OCI-LY7 (cell line): Measurements from ENCODE around the gene GPR35. TPM values are rescaled to one million over a fixed set of nuclear protein-coding genes. Genes with fewer than 3 reads are reported as not detected.
A peak's percentile ranks its signal among the peaks of the same experiment; 100 is the strongest.

Source experiments
- BruUV-seq: library from RNA; stranded (reverse); fragments of 400-500 nt; replicated peaks from 2 replicates; lab custom pipeline; 2021; lab: Mats Ljungman, UMichigan
- CTCF ChIA-PET: fragments of 300-600 bp; sonication (Branson Sonifier 250); formaldehyde crosslinking; loops from one replicate; lab custom pipeline; 2022; ENCODE audit warnings: antibody characterized with exemption; ENCODE audit not compliant: unreplicated experiment; lab: Charles Lee
- POLR2A ChIA-PET: fragments of 300-600 bp; sonication (Branson Sonifier 250); formaldehyde crosslinking; loops from one replicate; lab custom pipeline; 2022; ENCODE audit warnings: antibody characterized with exemption; lab: Charles Lee
- DNase-seq: peaks from one replicate; pipeline ENCODE4 v3.0.0-alpha.2; 2015; ENCODE audit warnings: low spot score
- H2AFZ ChIP-seq: fragments of 200-600 bp; sonication (generic), shearing (Covaris generic); 2 replicates; pipeline ENCODE4 v1.6.1; 2014; ENCODE audit warnings: mild to moderate bottlenecking, antibody characterized with exemption, low read length, moderate library complexity
- H3K27ac ChIP-seq: fragments of 200-600 bp; sonication (generic); 2 replicates; pipeline ENCODE4 v1.5.1; 2014; ENCODE audit warnings: mixed run types, low read depth, mild to moderate bottlenecking, moderate library complexity, low read length, inconsistent platforms; ENCODE audit not compliant: poor library complexity, severe bottlenecking
- H3K36me3 ChIP-seq: fragments of 200-600 bp; sonication (generic); 2 replicates; pipeline ENCODE4 v1.6.1; 2014; ENCODE audit warnings: mild to moderate bottlenecking, antibody characterized with exemption, low read length, moderate library complexity, mixed read lengths; ENCODE audit not compliant: insufficient read depth
- H3K4me1 ChIP-seq: fragments of 200-600 bp; sonication (generic); 2 replicates; pipeline ENCODE4 v1.5.1; 2014; ENCODE audit warnings: mild to moderate bottlenecking, low read length; ENCODE audit not compliant: insufficient read depth, poor library complexity, severe bottlenecking
- H3K4me2 ChIP-seq: fragments of 200-600 bp; sonication (generic); 2 replicates; pipeline ENCODE4 v1.6.1; 2014; ENCODE audit warnings: mild to moderate bottlenecking, low read length
- H3K4me3 ChIP-seq: fragments of 200-600 bp; sonication (generic); 2 replicates; pipeline ENCODE4 v1.5.1; 2014; ENCODE audit warnings: mild to moderate bottlenecking, low read depth, low read length; ENCODE audit not compliant: poor library complexity, severe bottlenecking
- H3K79me2 ChIP-seq: fragments of 200-600 bp; sonication (generic); 2 replicates; pipeline ENCODE4 v1.6.1; 2016; ENCODE audit warnings: low read depth, mild to moderate bottlenecking, low read length, moderate library complexity, mixed read lengths; ENCODE audit not compliant: insufficient read depth
- H3K9me2 ChIP-seq: fragments of 200-600 bp; sonication (generic); 2 replicates; pipeline ENCODE4 v1.6.1; 2016; ENCODE audit warnings: mild to moderate bottlenecking, low read length, mixed read lengths; ENCODE audit not compliant: insufficient read depth
- H3K9me3 ChIP-seq: fragments of 200-600 bp; sonication (generic); 2 replicates; pipeline ENCODE4 v1.6.1; 2014; ENCODE audit warnings: mild to moderate bottlenecking, mixed run types, low read length, mixed read lengths
- H4K20me1 ChIP-seq: fragments of 200-600 bp; sonication (generic); 2 replicates; pipeline ENCODE4 v1.6.1; 2014; ENCODE audit warnings: mild to moderate bottlenecking, antibody characterized with exemption, low read length, moderate library complexity, mixed read lengths; ENCODE audit not compliant: insufficient read depth
- EZH2phosphoT487 ChIP-seq: fragments of 200-600 bp; sonication (generic); IDR thresholded peaks from 2 replicates; pipeline ENCODE4 v1.6.1; 2018; ENCODE audit warnings: low read depth, borderline replicate concordance, mild to moderate bottlenecking, mixed run types, antibody characterized with exemption, low read length, moderate library complexity, mixed read lengths
- intact Hi-C: fragments of 100-400 bp; cut with micrococcal nuclease; formaldehyde crosslinking; loops from one replicate; pipeline ENCODE4 v1.10.0; 2022; ENCODE audit not compliant: unreplicated experiment
- total RNA-seq, 2 experiments: library from RNA; depleted of rRNA in 1 of 2; stranded (reverse); fragments of >200 nt in 1 of 2; shearing (Covaris generic) in 1 of 2; gene quantifications; 2 replicates each; pipeline ENCODE4 v1.2.3, GENCODE V29; 2014 to 2022
- TF ChIP-seq, protein P1 (sequence below): fragments of 200-600 bp; sonication (generic); conservative IDR thresholded peaks from 2 replicates; pipeline ENCODE4 v1.5.1; 2014; ENCODE audit warnings: mild to moderate bottlenecking, antibody characterized with exemption, low read length, moderate library complexity, mixed read lengths

Gene GPR35
- total RNA-seq, 2 experiments from 2014 or later, result 0.88 to 2.4 TPM

DNA sequence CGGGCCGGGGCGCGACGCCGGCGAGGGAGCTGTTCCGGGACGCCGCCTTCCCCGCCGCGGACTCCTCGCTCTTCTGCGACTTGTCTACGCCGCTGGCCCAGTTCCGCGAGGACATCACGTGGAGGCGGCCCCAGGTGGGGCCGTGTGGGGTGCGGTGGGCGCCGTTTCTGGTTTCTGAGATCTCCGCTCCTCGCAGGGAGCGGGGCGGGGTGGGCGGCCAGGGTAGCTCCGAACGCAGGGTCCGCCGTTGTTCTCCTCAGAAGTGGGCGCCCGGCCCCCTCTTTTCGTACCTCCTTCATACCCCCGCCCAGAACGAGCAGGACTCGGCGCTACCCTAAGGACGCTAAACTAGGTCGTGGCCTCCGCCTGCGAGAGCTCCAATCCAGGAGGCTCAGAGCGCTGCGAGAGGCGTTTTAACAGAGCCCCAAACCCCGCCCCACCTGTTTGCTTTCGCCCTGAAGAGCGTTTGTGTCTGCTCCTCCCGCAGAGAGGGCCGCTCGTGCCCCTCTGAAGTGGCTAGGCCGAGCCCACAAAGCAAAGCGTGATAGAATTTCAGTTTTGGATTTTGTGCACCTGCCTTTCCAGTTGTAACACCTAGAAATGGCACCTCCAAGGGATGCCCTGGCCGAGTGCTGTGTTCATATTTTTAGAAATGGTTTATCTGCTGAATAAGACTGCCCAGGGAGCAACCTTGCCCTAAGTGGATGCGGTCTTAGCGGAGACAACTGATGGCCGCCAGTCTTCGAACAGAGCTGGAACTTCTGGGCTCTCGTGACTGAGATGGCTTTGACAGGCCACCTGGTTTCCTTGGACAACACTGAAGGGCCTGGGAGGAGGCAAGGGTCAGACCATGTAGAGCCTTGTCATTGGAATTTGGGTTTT, 38.1 kb upstream of the GPR35 start:
- H2AFZ ChIP-seq, result peak overlapping the region; percentile 20; the same call in 1 of the 2 replicates
- H3K4me2 ChIP-seq, result peak overlapping the region; percentile 94
- TF ChIP-seq, protein P1, sequence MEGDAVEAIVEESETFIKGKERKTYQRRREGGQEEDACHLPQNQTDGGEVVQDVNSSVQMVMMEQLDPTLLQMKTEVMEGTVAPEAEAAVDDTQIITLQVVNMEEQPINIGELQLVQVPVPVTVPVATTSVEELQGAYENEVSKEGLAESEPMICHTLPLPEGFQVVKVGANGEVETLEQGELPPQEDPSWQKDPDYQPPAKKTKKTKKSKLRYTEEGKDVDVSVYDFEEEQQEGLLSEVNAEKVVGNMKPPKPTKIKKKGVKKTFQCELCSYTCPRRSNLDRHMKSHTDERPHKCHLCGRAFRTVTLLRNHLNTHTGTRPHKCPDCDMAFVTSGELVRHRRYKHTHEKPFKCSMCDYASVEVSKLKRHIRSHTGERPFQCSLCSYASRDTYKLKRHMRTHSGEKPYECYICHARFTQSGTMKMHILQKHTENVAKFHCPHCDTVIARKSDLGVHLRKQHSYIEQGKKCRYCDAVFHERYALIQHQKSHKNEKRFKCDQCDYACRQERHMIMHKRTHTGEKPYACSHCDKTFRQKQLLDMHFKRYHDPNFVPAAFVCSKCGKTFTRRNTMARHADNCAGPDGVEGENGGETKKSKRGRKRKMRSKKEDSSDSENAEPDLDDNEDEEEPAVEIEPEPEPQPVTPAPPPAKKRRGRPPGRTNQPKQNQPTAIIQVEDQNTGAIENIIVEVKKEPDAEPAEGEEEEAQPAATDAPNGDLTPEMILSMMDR, result 0 out of 2 replicates have a peak, but pooled peaks have one; percentile 29
- no peak for TF ChIP-seq EZH2phosphoT487
- H3K36me3 ChIP-seq, result peaks cover 40% of the 10 kb centered on the region
- CTCF ChIA-PET, result interaction anchor here (2.3 kb wide), 1 partner anchor 21 kb away, joined by 13 read pairs; no protein-coding TSS in a partner anchor
- peaks cover 43% of the 10 kb centered on the region for H3K79me2 ChIP-seq
- POLR2A ChIA-PET, result interaction anchor here (0.7 to 4.4 kb wide), 7 partner anchors 9 to 36 kb away, joined by 3 to 59 read pairs (median 4); partner anchors contain the start of gene RNPEPL1
- H3K27ac ChIP-seq, result peak overlapping the region; percentile 98
- DNase-seq, result peak; percentile 64
- no peaks in the 10 kb centered on the region for H3K9me2 ChIP-seq
- peak overlapping the region; percentile 96 for H3K4me3 ChIP-seq
- intact Hi-C loops, result loop anchor here (2.0 to 10.0 kb wide), 3 partner anchors 34 to 1185 kb away; partner anchors contain the start of genes HDAC4, HDLBP and SEPTIN2
- peaks cover 43% of the 10 kb centered on the region for H3K4me1 ChIP-seq
- H3K9me3 ChIP-seq, result no peaks in the 10 kb centered on the region
- no TSS peak for BruUV-seq
- peaks cover 10% of the 10 kb centered on the region; the same call in 1 of the 2 replicates for H4K20me1 ChIP-seq

DNA sequence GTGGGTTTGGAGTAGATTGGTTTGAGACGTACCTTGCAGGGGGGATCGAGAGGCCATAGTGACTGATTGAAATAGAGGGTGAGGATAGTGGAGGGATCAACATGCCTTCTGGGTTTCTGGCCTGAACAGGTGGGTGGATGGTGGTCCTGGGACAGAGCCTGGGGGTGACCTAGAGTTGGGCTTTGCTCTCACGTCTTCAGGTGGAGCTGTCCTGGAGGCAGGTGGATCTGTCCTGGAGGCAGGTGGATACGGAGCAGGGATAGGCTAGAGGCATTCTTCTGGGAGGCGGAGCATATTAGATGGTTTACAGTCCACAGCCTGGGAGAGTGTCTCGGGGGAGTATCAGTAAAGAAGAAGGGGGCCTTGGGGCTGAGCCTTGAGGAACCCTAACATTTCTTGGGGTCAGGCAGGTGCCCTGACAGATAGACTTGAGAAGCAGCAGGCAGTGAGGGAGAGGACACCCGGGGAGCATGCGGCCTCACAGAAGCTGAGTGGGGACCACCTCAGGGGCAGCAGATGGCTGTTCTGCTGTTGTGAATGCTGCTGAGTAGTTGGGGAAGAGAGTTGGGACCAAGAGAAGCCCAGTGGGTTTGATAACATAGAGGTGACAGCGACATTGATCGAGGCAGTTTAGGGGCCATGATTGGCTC, 37.1 kb upstream of the GPR35 start:
- Histone ChIP-seq H3K9me3 (no peaks in the 10 kb centered on the region), H3K4me3 (peak overlapping the region; percentile 96)
- intact Hi-C loops, result loop anchor here (5.0 to 10.0 kb wide), 2 partner anchors 727 to 1186 kb away; partner anchors contain the start of genes HDAC4, HDLBP and SEPTIN2

More for the DNA sequence above, 37.1 kb upstream of the GPR35 start:
- H3K4me2 ChIP-seq, result peak overlapping the region; percentile 94
- no peaks in the 10 kb centered on the region for H3K9me2 ChIP-seq
- H4K20me1 ChIP-seq, result peaks cover 10% of the 10 kb centered on the region; the same call in 1 of the 2 replicates
- no peak overlapping the region for H3K27ac ChIP-seq
- peaks cover 36% of the 10 kb centered on the region for H3K36me3 ChIP-seq
- TF ChIP-seq EZH2phosphoT487, result no peak
- TF ChIP-seq, protein P1, result no peak
- peaks cover 34% of the 10 kb centered on the region for H3K4me1 ChIP-seq
- BruUV-seq, result no TSS peak
- H3K79me2 ChIP-seq, result peaks cover 33% of the 10 kb centered on the region
- DNase-seq, result no peak
- CTCF ChIA-PET, result interaction anchor here (2.3 kb wide), 1 partner anchor 22 kb away, joined by 13 read pairs; no protein-coding TSS in a partner anchor
- H2AFZ ChIP-seq, result no peak overlapping the region
- POLR2A ChIA-PET, result interaction anchor here (0.9 to 4.3 kb wide), 2 partner anchors 19 to 26 kb away, joined by 3 to 37 read pairs; no protein-coding TSS in a partner anchor
